GM11168 (cell line): Measurements from ENCODE around the gene UBE2E2.
"Not testable (repeated sequence)": the region's sequence is repeated elsewhere in the genome, so short reads cannot be mapped to it uniquely, and the experiment has no call there.

Experiments used
- in situ Hi-C: fragments of 300-500 bp; cut with MboI; formaldehyde crosslinking; loops from one replicate; pipeline ENCODE4 v1.12.0; 2022; ENCODE audit warnings: low sequenced_read_pairs; ENCODE audit not compliant: unreplicated experiment

Gene UBE2E2

GRCh38 chr3:23594894-23595670, 392.0 kb downstream of the UBE2E2 start:
- in situ Hi-C loops: no loop called here

DNA sequence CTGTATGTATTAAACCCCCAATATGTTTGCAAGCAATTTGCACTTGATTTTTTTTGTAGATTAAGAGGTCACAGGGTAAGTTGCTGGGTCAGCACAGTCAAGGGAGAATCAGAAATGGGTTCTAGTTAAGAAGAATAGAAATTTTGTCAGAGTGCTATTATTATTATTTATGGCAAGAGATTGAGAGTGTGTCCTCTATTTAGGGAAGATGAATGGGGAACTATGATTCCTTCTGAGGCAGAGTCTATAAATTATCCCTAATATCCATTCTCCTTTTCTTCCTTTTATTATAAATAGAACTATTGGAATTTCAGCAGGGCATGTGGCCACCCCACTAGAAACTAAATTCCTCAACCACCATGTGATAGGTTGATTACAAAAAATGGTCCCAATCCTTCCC, 392.7 kb downstream of the UBE2E2 start:
- in situ Hi-C loops: no loop called here

GRCh38 chr3:23600167-23600871, 397.2 kb downstream of the UBE2E2 start:
- in situ Hi-C loops: no loop called here

- in situ Hi-C loops: no loop called here
Observed at GRCh38 chr3:23601091-23601822, 398.1 kb downstream of the UBE2E2 start.

- in situ Hi-C loops: no loop called here
Observed at GRCh38 chr3:23602971-23603370, 399.8 kb downstream of the UBE2E2 start.

DNA sequence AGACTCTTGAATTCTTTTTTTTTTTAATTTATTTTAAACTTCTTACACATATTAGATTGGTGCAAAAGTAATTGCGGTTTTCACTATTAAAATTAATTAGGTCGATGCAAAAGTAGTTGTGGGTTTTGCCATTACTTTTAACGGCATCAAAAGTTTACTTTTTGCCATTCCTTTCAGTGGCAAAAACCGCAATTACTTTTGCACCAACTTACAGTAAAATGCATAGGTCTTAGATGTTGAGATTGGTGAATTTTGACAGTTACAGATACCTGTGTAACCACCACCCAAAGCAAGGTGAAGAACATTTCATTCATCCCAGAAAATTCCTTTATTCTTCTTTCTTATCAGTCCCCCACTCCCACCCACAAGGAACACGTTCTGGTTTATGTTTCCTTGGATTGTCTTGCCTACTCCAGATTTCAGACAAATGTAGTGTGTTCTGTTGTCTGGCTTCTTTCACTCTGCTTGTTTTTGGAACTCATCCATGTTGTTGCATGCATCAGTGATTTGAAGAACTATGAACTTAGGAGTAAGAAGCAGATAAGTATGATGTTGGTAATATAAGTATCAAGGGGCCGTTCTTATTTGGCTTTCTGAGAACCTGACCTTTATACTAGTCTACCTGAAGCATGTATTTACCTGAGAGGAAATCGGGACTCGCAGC, 404.2 kb downstream of the UBE2E2 start:
- in situ Hi-C loops: no loop called here

DNA sequence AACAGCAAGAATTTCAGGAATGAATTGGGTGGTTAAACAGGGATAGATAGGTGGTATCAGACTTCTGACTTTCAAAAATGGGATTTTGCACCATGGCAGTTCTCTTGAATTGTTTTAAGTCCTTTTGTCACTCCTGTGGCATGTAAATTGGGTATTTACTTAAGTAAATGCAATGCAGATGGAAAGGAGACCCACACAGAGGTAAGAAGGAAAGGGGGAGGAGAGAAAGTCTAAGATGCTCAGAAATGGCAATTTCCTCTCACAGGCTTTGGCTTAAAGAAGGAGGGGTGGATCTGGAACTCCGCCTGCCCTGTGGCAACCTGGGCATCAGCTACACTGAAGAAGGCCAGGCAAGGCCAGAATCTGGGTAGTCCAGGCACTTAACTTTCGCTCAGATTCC, 405.5 kb downstream of the UBE2E2 start:
- in situ Hi-C loops: no loop called here

GRCh38 chr3:23611737-23612295, 408.7 kb downstream of the UBE2E2 start:
- in situ Hi-C loops: no loop called here

- in situ Hi-C loops: no loop called here
Observed at GRCh38 chr3:23612296-23612891, 409.3 kb downstream of the UBE2E2 start.

GRCh38 chr3:23615068-23615467, 411.9 kb downstream of the UBE2E2 start:
- in situ Hi-C loops: no loop called here

GRCh38 chr3:23618475-23618874, 415.3 kb downstream of the UBE2E2 start:
- in situ Hi-C loops: not testable (repeated sequence)

GRCh38 chr3:23619705-23620637, 416.8 kb downstream of the UBE2E2 start:
- in situ Hi-C loops: no loop called here

GRCh38 chr3:23620638-23621015, 417.5 kb downstream of the UBE2E2 start:
- in situ Hi-C loops: no loop called here

DNA sequence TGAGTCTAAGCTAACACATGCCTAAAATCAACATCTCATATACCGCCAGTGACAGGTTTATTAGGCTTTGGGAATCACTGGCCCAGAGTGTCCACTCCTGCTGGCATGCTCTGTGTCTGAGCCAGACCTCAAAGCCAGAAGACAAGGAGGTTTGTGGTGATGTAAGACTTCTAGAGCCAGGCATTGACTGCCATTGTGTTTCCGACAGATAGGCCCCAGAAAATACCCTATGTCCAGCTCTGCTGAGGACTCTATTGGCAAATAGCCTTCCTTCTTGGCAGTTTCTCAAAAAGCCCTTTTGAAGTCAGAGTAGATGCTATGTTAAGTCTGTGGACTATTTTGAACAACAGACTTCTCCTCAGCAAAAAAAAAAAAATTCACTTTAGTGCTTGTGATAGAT, 420.7 kb downstream of the UBE2E2 start:
- in situ Hi-C loops: no loop called here

DNA sequence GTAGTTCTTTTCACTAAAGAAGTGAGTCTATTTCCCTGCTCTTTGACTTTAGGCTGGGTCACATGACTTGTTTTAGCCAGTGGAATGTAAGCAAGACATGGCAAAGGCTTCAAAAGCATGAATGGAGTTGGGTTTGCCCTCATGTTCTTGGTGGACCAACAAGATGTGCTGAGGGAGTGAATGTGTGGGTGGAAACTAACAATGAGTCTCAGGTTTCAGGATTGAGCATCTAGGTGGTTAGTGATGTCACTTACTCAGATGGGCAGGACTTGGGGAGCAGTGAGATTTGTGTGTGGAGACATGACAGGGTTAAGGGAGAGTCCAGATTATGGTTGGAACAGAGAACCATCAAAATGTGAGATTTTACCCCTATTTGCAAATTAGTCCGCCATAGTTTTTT, 421.2 kb downstream of the UBE2E2 start:
- in situ Hi-C loops: no loop called here

DNA sequence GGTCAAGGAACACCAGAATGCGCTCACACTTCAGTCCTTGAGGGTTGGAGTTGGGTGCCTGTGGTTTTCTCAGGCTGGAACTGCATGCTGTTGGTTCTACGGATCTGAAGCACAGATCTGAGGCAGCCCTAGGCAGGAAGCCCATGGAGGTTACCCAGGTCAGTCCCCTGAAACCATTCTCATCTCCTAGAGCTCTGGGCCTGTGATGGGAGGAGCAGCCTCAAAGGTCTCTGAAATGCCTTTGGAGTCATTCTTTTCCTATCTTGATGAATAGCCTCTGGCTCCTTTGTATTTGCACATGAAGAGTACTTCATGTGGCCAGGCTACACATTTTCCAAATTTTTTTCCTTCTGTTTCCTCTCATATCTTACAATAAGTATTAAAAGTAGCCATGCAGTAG, 423.3 kb downstream of the UBE2E2 start:
- in situ Hi-C loops: no loop called here

DNA sequence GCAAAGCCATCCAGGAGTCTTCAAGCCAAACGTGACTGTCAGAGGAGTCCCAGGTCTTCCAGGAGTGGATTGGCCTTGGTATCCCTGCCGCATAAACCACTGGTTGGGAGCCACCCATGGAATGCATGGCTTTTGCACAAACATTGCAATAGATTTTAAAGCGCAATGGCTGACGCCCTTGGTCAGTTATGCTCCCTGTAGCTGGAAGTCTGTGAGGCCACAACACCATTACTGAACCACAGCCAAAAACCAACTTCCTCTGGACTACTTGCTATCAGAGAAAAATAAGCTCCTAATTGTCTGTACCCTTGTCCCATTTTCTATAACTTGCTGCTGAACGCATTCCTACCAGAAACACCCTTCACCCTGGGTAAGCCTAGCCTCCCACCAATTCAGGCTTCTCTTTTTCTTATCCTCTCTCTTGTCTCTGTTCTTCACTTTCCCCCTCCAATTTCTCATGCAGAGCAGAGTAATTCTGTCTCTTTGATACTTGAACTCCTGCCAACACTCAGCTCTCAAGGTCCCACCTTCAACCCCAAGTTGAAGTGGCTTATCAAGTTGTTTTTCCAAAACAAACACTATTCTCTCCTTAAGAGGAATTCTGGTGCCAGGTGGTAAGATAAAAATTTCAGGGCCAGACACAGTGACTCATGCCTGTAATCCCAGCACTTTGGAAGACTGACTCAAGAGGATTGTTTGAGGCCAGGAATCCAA, 426.2 kb downstream of the UBE2E2 start:
- in situ Hi-C loops: no loop called here

- in situ Hi-C loops: no loop called here
Observed at GRCh38 chr3:23633261-23633960, 430.3 kb downstream of the UBE2E2 start.
